Stimulated activated CD4-positive, alpha-beta T cell treated with anti-CD3 and anti-CD28 coated beads, Interleukin-1b, Interleukin-23, amount 100 ng/mL, for 48 hours (primary cell): Measurements from ENCODE around the gene JAKMIP3.

Source experiments
- DNase-seq: peaks from one replicate; pipeline ENCODE4 v3.0.0-alpha.2; 2020

JAKMIP3 gene

DNA sequence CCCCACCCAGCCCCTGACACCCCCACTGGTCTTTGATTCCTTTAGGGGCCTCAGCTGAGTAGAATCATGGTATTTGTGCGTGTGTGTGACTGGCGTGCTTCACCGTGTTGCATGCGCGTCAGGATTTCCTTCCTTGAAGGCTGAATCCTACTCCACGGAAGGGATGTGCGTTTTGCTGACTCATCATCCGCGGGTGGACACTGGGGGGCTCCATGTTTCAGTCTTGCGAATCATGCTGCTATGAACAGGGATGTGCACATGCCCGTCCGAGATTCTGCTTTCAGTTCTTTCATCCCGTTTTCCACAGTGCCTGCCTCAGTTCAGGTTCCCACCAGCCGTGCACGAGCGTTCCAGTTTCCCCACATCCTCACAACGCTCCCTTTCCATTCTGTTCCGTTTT lies 20.9 kb upstream of the JAKMIP3 start:
- DNase-seq, result no peak

DNA sequence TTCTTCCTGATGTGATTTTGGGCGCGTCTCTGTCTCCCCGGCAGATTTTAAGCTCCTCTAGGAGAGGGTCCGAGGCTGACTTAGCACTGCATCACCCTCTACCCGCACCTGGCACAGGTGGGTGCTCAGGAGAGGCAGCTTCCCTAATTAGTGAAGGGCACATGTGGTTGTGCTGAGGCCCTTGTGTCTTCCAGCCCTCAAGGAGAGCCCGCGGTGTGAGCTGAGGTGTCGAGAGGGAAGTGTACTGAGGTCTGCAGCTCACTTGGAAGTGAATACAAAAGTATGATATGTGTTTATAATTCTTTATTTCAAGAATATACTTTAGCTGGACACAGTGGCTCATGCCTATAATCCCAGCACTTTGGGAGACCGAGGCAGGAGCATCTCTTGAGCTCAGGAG lies 20.4 kb upstream of the JAKMIP3 start:
- no peak for DNase-seq

DNA sequence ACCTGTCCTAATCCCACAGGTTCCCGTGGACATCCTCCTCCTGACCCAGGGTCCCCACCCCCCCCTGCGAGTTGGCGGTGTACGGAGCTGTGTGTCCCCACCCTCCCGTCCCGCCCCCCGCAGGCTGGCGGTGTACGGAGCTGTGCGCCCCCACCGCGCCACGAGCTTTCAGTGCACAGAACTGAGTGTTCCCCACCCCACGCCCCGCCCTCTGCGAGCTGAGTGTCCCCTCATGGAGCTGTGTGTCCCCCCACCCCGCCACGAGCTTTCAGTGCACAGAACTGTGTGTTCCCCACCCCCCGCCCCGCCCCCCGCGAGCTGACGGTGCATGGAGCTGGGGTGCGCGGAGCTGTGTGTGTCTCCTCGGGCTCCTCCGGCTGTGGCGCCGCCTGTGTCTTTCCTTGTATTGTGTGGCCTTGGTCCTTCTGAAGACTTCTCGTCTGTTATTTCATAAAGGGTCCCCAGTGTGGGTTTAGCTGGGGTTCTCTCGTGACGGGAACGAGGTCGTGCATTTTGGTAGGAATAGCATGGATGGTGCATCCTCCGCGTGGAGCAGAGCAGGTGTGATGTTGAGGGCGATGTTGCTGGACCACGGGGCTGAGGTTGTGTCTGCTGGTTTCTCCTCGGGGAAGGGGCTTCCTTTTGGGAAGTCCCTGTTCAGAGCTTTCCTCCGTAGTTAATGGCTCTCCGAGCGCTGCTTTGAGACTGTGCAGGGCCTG lies 18.0 kb upstream of the JAKMIP3 start:
- no peak for DNase-seq

DNA sequence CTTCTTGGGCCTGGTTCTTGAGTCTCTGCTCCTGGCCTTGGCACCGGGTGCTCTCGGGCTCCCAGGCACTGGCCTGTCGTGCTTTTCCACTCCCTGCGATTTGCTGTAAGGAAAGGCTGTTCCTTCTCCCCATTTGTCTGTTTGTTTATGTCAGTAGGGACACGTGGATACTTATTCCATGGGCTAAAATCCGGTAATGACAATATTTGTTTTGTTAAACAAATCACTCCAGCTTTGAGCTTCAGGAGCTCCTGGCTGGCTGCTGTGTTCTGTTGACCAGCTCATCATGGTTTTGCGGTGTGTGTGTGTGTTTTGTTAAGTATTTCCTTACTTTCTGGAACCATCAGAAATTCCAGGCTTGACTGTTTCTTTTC lies 17.5 kb upstream of the JAKMIP3 start:
- no peak for DNase-seq

DNA sequence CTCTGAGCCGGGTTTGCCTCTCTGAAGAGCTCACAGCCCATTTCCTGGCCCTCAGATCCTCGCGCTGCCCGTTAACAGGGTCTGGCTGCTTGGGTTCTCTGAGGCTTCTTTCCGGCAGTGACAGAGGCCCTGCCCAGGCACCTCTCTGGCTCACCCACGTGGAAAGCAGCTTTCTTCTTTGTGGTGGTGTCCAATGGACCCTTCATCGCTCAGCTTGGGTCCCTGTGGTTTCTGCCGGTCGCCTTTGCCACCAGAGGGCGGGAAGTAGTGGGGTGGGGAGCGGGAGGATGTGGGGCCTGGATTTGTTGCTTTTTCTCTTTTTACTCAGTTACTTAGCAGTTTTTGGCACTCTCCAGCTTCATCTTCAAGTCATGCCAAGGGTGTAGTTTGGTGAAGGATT lies 15.6 kb upstream of the JAKMIP3 start:
- no peak for DNase-seq

DNA sequence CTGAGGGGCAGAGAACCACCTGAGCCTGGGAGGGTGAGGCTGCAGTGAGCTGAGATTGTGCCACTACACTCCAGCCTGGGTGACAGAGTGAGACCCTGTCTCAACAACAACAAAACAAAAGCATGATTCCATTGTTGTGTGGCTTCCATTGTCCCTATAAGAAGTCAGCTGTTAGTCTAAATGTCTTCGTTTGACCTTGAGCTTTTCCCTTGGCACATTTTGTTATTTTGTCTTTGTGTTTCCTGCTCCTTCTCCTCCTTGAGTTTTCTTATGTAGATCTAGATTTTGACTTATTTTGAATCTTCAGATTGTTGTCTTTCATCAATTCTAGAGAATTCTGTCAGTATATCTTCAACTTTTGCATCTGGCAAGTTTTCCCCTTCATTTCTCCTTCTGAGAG lies 13.6 kb upstream of the JAKMIP3 start:
- no peak for DNase-seq

DNA sequence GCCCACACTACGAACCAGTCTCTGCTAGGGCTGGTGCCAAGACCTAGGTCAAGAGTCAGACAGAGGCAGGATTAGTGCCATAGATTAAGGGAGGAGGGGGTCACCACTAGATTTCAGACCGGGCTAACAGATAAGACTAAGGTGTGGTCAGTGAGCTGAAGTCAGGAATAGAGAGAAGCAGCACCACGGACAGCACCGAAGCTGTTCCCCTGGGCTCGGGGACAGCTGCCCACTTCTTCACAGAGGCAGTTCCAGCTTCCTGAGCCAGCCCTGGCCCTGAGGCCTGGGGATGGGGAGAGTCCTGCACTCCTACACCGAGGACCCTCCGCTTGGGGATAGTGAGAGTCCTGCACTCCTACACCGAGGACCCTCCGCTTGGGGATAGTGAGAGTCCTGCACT lies 11.2 kb upstream of the JAKMIP3 start:
- no peak for DNase-seq

DNA sequence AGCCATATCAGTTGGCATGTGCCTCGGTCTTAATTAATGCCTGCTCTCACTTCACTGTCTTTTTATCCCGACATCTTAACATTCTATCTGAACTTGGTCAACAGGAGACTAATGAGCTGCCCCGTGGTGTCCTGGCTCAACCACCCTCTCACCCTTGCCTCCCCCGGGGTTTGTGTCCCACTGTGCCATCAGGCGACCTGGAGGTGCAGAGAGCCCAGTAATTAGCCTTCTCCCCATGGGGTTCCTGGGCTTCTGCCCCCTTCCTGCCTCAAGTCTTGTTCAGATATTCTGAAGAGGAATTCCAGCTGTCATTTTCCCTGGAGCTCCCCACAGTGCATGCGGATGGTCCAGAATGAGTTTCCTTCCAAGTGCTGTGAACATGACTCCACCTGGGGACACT lies 10.1 kb upstream of the JAKMIP3 start:
- no peak for DNase-seq

DNA sequence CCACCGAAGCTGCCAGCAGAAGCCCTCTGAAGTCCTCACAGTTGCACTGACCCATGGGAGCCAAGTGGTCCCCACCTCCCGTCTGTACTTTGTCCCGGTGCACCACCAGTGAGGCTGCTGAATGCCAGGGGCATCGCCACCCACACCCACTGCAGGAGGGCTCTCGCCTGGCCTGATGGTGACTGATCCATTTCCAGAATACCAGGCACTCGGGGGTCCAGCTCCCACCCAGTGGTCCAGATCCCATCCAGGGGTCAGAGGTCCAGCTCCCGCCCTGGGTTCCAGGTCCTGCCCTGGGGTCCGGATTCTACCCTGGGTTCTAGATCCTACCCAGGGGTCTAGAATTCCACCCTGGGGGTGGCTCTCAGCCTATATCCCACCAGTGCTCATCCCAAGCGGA lies 9.1 kb upstream of the JAKMIP3 start:
- no peak for DNase-seq

DNA sequence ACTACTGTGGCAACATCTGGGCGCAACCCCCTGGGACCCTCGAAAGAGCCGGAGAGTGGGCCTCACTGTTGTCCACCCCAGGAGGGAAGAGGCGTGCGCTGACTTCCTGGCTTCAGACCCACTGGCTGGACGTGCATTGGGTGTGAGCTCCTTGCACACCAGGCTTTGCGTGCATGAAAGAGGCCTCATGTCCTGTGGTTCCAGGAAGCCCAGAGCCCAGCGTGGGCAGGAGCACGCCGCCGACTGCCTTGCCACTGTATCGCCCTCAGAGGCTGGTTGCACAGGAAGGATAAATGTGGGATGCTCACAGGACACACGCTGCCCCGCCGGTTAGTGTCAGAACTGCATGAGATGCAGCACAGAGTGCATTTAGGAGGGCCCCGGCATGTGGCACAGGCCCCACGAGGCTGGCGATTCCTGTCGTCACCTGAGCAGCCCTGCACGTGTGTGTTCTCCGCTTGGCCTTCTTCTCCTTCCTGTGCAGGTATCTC lies 8.5 kb upstream of the JAKMIP3 start:
- no peak for DNase-seq

DNA sequence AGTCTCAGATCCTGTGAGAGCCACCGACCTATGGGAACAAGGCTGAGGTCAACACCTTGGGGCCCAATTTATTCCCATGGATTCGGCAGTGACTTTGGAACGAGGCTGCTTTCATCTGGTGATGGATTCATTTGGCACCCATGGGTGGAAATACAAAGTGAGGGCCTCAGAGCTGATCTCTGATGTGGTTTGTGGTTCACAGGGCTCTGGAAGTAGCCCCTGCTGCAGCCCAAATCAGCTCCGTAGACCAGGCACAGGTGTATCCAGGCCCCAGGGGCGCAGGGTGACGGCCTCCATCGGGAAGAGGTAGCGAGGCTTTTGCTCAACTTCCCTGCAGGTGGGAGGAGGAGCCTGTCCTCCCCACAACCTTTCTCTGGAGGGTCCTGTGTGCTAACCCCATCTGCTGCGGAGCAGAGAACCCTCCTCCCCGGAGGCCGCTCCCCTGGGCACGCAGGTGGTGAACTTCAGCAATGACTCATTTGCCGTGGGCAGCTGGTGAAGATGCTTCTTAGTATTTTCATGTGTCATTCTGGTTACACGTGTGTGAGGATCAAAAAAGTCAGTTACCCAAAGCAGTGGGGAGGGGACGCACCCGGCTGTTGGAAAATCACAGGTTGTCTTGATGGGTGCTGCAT lies 7.5 kb upstream of the JAKMIP3 start:
- DNase-seq, result peak; percentile 38

DNA sequence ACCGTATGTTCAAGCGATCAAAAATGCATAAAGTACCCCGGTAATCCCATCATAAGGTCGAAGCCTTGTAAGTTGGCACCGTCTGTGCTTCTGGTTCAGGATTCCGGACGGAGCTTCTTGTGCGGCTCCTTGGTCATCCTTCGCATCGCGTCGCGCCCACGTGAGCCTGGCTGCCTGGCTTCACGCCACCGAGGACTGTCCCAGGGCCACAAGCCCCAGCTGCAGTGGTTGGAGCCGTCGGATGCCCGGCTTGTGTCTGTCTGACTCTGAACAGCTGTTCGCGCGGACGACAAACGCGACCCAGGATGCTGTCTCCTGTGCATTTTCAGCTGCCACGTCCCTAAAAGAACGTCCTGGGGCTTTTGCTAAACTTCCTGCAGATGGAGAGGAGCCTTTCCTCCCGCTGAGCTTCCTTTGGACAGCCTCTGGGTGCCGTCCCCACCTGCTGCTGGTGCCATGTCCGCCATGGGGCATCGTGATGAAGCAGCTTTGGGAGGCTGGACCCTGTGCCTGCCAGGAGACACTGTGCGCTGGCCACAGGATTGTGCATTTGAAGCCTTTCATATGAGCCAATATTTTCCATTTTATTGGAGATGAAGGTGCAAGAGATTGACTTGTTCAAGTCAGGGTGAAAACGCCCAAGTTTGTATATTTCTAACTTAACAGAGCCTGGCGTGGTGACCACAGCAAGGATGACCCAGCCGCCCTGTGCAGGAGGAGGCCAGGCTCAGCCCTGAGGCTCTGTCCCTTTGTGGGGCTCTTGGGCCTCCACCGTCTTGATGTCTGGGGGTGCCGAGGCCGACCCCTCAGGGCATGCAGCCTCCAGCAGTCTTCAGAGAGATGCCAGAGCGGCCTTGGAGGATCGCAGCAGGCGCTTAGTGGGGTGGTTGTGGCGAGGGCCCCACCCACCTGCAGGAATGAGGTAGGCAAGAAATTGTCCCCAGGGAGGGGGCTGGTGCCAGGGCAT lies 6.7 kb upstream of the JAKMIP3 start:
- no peak for DNase-seq

DNA sequence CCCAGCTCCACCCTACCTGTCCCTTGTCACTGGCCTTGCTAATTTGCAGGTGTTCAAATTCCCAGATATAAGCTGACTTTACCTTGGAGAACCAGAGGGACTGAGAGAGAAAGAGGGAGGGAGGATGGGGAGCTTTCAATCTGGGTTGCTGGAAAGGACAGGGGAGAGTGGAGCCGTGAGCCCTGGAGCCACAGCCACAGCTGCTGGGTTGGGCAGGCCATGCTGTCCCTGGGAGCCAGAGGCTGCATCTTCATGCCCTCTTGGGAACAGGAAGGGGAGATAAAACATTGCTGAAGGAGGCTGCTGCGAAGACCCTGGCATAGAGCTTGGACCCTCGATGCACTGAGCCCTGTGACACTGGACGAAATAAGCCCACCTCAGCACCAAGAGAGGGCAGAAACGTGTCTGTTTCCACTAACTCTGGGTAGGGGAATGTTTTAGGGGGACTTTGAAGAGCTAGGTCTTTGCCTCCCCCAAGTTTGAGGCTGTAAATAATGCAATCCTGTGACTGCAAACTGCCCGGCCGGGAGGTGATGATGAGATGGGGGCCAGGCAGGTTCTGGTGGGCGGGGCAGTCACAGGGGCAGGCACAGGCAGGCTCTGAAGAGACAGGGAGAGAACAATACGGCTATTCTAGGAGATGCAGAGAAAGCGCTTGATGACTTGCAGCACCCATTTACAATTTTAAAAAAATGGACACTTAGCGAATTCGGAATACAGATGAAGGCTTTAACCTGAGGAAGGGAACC lies 5.8 kb upstream of the JAKMIP3 start:
- no peak for DNase-seq

DNA sequence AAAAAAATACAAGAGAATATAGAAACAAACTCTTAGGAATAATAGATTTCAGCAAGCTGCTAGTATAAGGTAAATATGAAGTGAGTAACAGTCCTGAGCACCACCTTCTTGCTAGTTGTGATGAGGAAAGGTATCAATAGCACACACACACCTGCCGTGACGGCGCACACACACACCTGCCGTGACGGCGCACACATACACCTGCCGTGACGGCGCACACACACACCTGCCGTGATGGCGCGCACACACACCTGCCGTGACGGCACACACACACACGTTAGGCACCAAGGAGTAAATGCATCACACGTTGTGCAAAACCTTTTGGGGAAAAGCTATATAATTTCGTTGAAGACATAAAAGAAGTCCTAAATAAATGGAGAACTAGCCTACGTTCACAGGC lies 4.7 kb upstream of the JAKMIP3 start:
- no peak for DNase-seq

DNA sequence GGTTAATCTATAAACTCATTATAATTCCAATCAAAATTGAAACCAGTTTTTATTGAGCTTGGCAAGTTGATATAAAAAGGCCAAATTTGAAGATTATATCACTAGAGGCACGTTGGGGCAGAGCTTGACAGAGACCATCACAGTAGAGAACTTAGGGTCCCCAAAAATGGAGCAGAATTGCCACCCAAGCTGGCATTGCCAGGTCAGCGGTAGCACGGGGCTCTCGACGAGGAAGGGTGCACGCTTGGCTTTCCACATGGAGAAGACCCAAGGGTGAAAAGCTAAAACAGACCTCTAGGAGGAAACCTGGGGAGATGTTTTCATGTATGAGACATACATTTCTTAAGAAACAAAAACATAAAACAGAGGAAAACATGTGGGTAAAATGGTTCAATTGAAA lies 4.3 kb upstream of the JAKMIP3 start:
- DNase-seq, result no peak

DNA sequence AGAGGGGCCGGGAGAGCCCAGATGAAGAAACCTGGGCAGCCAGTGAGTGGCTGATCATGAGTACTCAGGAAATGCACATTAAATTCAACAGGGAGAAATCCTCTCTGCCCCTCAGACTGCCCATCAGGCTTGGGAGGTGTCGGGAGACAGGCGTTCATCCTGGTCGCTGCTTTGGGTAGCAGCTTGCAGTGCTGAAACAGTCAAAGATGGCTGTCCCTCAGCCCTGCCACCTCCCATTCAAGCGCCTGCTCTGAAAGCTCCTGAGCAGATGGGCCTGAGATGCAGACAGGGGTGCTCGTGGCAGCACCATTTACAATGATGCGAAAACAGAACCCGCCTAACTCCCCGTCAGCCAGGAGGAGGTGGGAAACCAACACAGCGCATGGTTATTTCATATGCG lies 3.6 kb upstream of the JAKMIP3 start:
- DNase-seq, result no peak

DNA sequence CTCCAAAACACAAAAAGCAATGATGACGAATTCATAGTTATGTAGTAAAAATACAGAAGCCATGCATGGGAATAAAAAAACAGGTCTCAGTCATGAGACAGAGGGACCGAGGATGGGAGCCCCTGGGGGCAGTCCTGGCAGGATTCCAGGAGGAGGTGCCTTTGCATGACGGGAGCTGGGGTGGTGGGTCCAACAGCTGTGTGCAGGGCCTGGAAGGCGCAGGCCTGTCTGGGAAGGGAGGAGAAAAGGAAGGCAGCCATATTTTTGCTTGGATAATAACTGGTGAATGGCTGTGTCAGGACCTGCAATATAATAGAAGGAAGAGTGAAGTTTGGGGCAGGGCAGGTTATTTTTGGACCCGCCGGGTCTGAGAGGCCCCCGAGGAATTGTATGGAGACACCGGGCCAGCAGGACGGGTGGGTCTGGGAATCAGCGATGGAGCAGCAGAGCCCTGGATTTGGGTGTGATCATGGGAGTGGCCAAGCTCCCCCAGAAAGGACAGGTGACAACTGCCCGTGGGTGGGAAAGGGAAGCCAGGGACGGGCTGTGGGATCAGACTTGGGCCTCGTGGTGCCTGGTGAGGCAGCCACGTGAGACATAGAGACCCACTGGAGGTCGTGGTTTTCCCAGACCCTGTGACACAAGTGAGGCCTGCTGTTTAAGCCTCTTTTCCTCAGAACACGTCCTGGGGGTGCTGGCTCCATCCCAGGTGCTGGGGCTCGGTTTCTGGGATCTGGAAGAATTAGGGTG lies 2.9 kb upstream of the JAKMIP3 start:
- no peak for DNase-seq

DNA sequence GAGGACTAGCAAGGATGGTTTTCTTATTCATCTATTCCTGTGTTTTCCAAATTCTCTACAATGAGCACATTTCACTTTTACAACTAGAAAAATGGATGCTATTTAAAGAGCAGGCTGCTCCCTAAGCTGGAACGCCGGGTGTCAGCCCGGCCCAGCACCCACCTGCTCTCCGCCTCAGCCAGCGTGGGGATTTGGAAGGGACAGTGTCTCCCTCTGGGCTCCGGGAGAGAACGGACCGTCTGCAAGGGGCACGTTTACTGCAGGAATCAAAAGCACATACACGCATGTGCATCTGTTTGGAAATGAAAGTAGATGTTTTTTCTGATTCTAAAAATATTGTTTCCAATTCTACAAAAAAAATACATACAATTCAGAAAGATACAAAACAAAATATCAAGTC lies 2.3 kb upstream of the JAKMIP3 start:
- DNase-seq, result no peak

DNA sequence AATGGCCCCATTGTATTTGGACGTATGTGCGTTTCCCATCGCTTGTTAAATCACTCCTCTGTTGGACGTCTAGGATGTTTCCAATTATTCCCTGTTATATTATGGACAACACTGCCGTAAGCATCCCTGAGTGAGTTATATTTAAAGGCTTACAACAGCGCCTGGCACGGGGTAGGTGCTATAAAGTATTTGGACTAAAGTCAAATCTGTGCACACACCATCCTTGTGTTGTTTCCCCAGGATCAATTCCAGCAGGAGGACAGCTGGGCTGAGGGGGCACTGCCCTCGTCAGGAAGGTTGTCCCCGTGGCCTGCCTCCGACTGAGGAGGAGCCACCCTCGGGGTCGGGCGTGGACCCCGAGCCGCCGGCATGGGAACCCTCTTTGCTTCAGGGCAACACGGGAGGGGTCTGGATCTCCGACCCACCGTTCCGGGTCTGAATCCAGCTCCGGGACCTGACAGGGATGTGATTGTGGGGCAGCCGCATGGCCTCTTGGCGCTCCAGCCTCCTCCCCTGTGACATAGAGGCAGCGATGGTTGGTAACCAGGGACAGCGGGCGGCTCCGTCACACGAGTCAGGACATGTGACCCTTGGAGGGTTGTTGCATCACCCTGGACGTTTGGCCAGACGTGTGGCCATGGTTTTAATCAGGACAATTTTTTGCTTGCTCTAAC lies 1.5 kb upstream of the JAKMIP3 start:
- DNase-seq, result no peak

DNA sequence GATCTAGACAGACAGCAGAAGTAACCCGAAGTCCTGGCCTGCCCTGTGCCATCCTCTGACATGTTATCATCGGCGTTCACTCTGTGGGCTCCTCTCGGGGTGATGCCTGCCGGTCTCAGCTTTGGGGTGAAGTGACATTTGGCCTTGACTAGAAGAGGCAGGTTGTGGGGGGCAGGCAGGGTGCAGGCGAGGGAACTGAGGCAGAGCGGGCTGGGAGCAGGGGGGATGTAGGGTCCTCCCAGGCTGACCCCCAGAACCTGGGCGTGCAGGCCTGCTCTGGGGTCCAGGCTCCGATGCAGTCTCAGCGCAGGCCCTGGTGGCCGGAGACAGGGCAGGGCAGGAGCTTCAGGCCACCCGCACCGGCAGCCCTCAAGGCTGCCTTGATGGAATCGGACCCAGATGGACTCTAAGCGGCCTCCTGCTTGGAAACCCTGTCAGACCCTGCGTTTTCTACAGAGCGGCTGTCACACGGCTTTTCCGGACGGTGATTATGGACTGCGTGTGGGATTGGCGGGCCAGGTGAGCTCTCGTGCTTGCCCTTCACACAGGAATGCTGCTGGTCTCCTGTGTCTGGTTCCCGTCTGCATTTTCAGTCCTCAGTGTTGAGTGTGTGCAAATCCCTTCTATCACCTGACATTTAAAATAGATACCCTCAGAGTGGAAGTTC lies 842 bp upstream of the JAKMIP3 start:
- no peak for DNase-seq

DNA sequence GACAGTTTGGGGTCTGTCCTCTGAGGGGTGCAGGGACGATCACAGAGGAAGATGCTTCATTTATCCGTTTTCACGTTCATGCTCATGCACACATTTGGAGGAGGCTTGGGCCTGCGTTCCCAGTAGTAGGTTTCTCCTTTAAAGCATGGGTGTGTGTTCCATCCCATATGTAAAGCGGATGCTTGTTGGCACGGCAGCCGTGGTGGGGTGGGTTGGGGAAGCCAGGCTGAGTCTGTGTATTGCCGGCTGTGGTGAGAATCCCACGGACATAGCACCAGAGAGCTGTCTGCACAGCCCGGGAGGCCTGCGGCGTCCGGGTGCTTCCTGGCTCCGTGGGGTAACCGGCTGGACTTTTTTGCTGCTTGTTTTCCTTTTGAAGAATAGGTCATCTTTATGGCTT lies 440 bp downstream of the JAKMIP3 start:
- no peak for DNase-seq
